Measurements from ENCODE around the gene ACVRL1.

ACVRL1 gene

GRCh38 chr12:51953089-51953488 is 45.8 kb downstream of the ACVRL1 start:
- H3K4me1 ChIP-seq (ENCODE audit: low read length), result peaks cover 14% of the 10 kb centered on the region
- no peak overlapping the region for H2AFZ ChIP-seq (ENCODE audit: low read length)
- TF ChIP-seq CTCF (IDR thresholded peaks at IDR 0.05; ENCODE audit: low read length), result no peak
- no peak for TF ChIP-seq EZH2 (optimal IDR thresholded peaks at IDR 0.05; ENCODE audit: low read depth, low read length)
- no peak for TF ChIP-seq EZH2phosphoT487 (IDR thresholded peaks at IDR 0.05; ENCODE audit: low read length)
- no peak overlapping the region for H3K27ac ChIP-seq (ENCODE audit: low read length)
- no peak overlapping the region for H3K4me3 ChIP-seq (ENCODE audit: low read length)
- H3K79me2 ChIP-seq (ENCODE audit: low read length), result no peaks in the 10 kb centered on the region
- H3K4me2 ChIP-seq (ENCODE audit: low read depth, low read length), result no peak overlapping the region
- DNase-seq, result no peak
- H4K20me1 ChIP-seq (ENCODE audit: insufficient read depth, low read length), result no peaks in the 10 kb centered on the region
- H3K36me3 ChIP-seq (replicated peaks; ENCODE audit: insufficient read depth, low read length), result no peaks in the 10 kb centered on the region
- no peak overlapping the region for H3K9ac ChIP-seq (ENCODE audit: low read length)
- peaks cover 12% of the 10 kb centered on the region; the same call in 1 of the 2 replicates for H3F3A ChIP-seq (ENCODE audit: insufficient read depth, low read length)
- H3K9me2 ChIP-seq (replicated peaks; ENCODE audit: insufficient read depth, low read length), result no peaks in the 10 kb centered on the region
- peaks cover 35% of the 10 kb centered on the region for H3K27me3 ChIP-seq (replicated peaks; ENCODE audit: insufficient read depth, low read length)
- no peaks in the 10 kb centered on the region for H3K9me3 ChIP-seq (replicated peaks; ENCODE audit: insufficient read depth, low read length)

- Histone ChIP-seq H3K9ac (ENCODE audit: low read length) (no peak overlapping the region), H4K20me1 (ENCODE audit: insufficient read depth, low read length) (no peaks in the 10 kb centered on the region), H3K27me3 (replicated peaks; ENCODE audit: insufficient read depth, low read length) (peaks cover 31% of the 10 kb centered on the region), H3K4me1 (ENCODE audit: low read length) (peaks cover 14% of the 10 kb centered on the region), H3K27ac (ENCODE audit: low read length) (no peak overlapping the region), H3F3A (ENCODE audit: insufficient read depth, low read length) (peaks cover 12% of the 10 kb centered on the region; the same call in 1 of the 2 replicates), H3K36me3 (replicated peaks; ENCODE audit: insufficient read depth, low read length) (no peaks in the 10 kb centered on the region), H3K79me2 (ENCODE audit: low read length) (no peaks in the 10 kb centered on the region), H3K4me3 (ENCODE audit: low read length) (no peak overlapping the region), H3K4me2 (ENCODE audit: low read depth, low read length) (no peak overlapping the region), H2AFZ (ENCODE audit: low read length) (no peak overlapping the region), H3K9me2 (replicated peaks; ENCODE audit: insufficient read depth, low read length) (no peaks in the 10 kb centered on the region), H3K9me3 (replicated peaks; ENCODE audit: insufficient read depth, low read length) (no peaks in the 10 kb centered on the region)
- DNase-seq, result no peak
- no peak for TF ChIP-seq CTCF (IDR thresholded peaks at IDR 0.05; ENCODE audit: low read length)
- no peak for TF ChIP-seq EZH2 (optimal IDR thresholded peaks at IDR 0.05; ENCODE audit: low read depth, low read length)
- TF ChIP-seq EZH2phosphoT487 (IDR thresholded peaks at IDR 0.05; ENCODE audit: low read length), result no peak
Measured at GRCh38 chr12:51953864-51954263, 46.6 kb downstream of the ACVRL1 start.

- no peak overlapping the region for H3K4me3 ChIP-seq (ENCODE audit: low read length)
- H3F3A ChIP-seq (ENCODE audit: insufficient read depth, low read length), result peaks cover 12% of the 10 kb centered on the region; the same call in 1 of the 2 replicates
- peaks cover 22% of the 10 kb centered on the region for H3K27me3 ChIP-seq (replicated peaks; ENCODE audit: insufficient read depth, low read length)
- H3K4me1 ChIP-seq (ENCODE audit: low read length), result peaks cover 14% of the 10 kb centered on the region
- no peaks in the 10 kb centered on the region for H3K36me3 ChIP-seq (replicated peaks; ENCODE audit: insufficient read depth, low read length)
- H3K27ac ChIP-seq (ENCODE audit: low read length), result no peak overlapping the region
- no peak overlapping the region for H2AFZ ChIP-seq (ENCODE audit: low read length)
- H3K4me2 ChIP-seq (ENCODE audit: low read depth, low read length), result no peak overlapping the region
- DNase-seq, result no peak
- H3K9ac ChIP-seq (ENCODE audit: low read length), result no peak overlapping the region
- TF ChIP-seq CTCF (IDR thresholded peaks at IDR 0.05; ENCODE audit: low read length), result no peak
- TF ChIP-seq EZH2phosphoT487 (IDR thresholded peaks at IDR 0.05; ENCODE audit: low read length), result no peak
- TF ChIP-seq EZH2 (optimal IDR thresholded peaks at IDR 0.05; ENCODE audit: low read depth, low read length), result no peak
- no peaks in the 10 kb centered on the region for H3K9me2 ChIP-seq (replicated peaks; ENCODE audit: insufficient read depth, low read length)
- no peaks in the 10 kb centered on the region for H4K20me1 ChIP-seq (ENCODE audit: insufficient read depth, low read length)
- H3K9me3 ChIP-seq (replicated peaks; ENCODE audit: insufficient read depth, low read length), result no peaks in the 10 kb centered on the region
- H3K79me2 ChIP-seq (ENCODE audit: low read length), result no peaks in the 10 kb centered on the region
Measured at GRCh38 chr12:51954561-51955361, 47.5 kb downstream of the ACVRL1 start.
